Effector CD4-positive, alpha-beta T cell (primary cell): ENCODE data around the gene ZMYND10.

ENCODE experiments used
- DNase-seq: peaks from one replicate; pipeline ENCODE4 v3.0.0-alpha.2; 2020
- total RNA-seq: gene quantifications from one replicate; lab custom pipeline; 2026; lab: John Stamatoyannopoulos, UW

Gene ZMYND10
- total RNA-seq: 0.75 reads per million

GRCh38 chr3:50345586-50346234, at the start of gene ZMYND10:
Gene ZMYND10, minus strand, starts transcription at chr3:50345732. Its CDS starts 153 bp downstream, at chr3:50345579.
- peak; percentile 65 for DNase-seq

- no peak for DNase-seq
Observed at GRCh38 chr3:50393061-50393460, 47.5 kb upstream of the ZMYND10 start.

- no peak for DNase-seq
Observed at GRCh38 chr3:50392101-50392715, 46.7 kb upstream of the ZMYND10 start.

- DNase-seq: no peak
Observed at GRCh38 chr3:50390508-50391224, 45.1 kb upstream of the ZMYND10 start.

GRCh38 chr3:50389414-50389767, 43.9 kb upstream of the ZMYND10 start:
- DNase-seq: no peak

GRCh38 chr3:50388720-50389413, 43.3 kb upstream of the ZMYND10 start:
- DNase-seq: no peak

GRCh38 chr3:50388016-50388719, 42.6 kb upstream of the ZMYND10 start:
- no peak for DNase-seq

GRCh38 chr3:50385754-50386153, 40.2 kb upstream of the ZMYND10 start:
- no peak for DNase-seq

- no peak for DNase-seq
Observed at GRCh38 chr3:50383750-50384149, 38.2 kb upstream of the ZMYND10 start.

- DNase-seq: no peak
Observed at GRCh38 chr3:50382722-50383121, 37.2 kb upstream of the ZMYND10 start.

- DNase-seq: no peak
Observed at GRCh38 chr3:50381383-50381782, 35.9 kb upstream of the ZMYND10 start.

- DNase-seq: no peak
Observed at GRCh38 chr3:50380405-50381085, 35.0 kb upstream of the ZMYND10 start.

GRCh38 chr3:50378757-50379156, 33.2 kb upstream of the ZMYND10 start:
- DNase-seq: no peak

GRCh38 chr3:50378024-50378423, 32.5 kb upstream of the ZMYND10 start:
- no peak for DNase-seq

- DNase-seq: no peak
Observed at GRCh38 chr3:50375258-50375931, 29.9 kb upstream of the ZMYND10 start.

GRCh38 chr3:50374363-50375257, 29.1 kb upstream of the ZMYND10 start:
- no peak for DNase-seq

- DNase-seq: no peak
Observed at GRCh38 chr3:50373146-50374051, 27.9 kb upstream of the ZMYND10 start.

- DNase-seq: no peak
Observed at GRCh38 chr3:50372349-50372748, 26.8 kb upstream of the ZMYND10 start.

- no peak for DNase-seq
Observed at GRCh38 chr3:50371133-50371685, 25.7 kb upstream of the ZMYND10 start.
